ENCODE results near the gene ST7.

GRCh38 chr7:117146059-117146458 is 192.8 kb downstream of the ST7 start:
- no peak for TF ChIP-seq EZH2 (IDR thresholded peaks at IDR 0.05; ENCODE audit: borderline replicate concordance, insufficient read depth, low read length, poor library complexity, severe bottlenecking)
- no peak for TF ChIP-seq CTCF (IDR thresholded peaks at IDR 0.05; ENCODE audit: poor library complexity, severe bottlenecking)
- TF ChIP-seq SMC3 (conservative IDR thresholded peaks at IDR 0.05; ENCODE audit: poor library complexity) = no peak
